Right ventricle myocardium inferior (tissue), 1 donor: ENCODE data around the gene ZNF580. TPM values are rescaled to one million over a fixed set of nuclear protein-coding genes. Genes with fewer than 3 reads are reported as not detected.
A peak's percentile ranks its signal among the peaks of the same experiment; 100 is the strongest.

Source experiments
- ATAC-seq: fragments of 200-7000 bp; cut with Tn5 transposase; one replicate; pipeline ENCODE4 v1.9.1; 2020; ENCODE audit warnings: mild to moderate bottlenecking, moderate library complexity
- DNase-seq: peaks from one replicate; pipeline ENCODE4 v3.0.0; 2021; ENCODE audit errors: missing footprints
- intact Hi-C: fragments of 100-400 bp; cut with DNase I; formaldehyde crosslinking; loops from one replicate; pipeline ENCODE4 v1.11.0; 2022
- total RNA-seq: library from RNA; stranded (reverse); fragmentation: NEBNext Ultra II Directional; extraction: Animal tissue kit (Norgen Biotek cat#: 25700); gene quantifications from one replicate; pipeline ENCODE4 v1.2.1, GENCODE V29; 2021
- donor health status: DM: no; HTN: yes; CAD: no; lungs with severe emphysema.

Gene ZNF580
- total RNA-seq, 1 donor from 2014 or later, result 13.2 TPM

DNA sequence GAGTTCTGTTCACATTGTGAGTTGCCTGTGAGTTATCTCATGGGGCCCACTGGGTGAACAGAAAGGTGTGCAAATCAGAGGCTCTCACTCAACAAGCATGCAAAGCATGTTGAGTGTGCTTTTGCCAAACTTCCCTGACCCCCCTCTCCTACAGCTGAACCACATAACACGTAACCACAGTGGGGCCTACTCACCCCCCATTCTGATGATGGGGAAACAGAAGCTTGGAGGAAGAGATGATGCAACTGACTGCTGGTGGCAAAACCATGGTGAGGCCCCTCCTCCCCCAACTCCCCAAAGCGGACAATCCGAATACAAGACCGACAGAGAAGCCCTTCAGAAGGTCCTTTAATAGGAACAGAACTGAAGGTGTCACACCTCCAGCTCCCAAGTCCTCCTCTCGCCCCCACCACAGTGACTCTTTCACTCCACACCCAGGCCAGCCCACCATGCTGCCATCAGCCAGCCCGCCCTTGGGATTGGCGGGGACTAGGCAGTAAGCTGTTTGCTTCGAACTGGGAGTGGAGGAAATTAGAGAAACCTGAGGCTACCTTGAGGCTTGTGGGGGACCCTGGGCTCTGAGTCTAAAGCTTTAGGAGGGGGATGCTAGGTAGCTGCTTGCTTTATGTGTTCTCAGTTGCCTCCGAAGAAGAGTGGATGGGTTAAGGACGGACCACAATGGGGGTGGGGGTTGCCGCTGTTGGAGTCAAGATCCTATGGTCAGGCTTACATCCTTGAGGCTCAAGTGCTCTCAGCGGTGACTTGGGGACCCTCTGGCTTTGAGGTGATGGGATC lies 20.2 kb upstream of the ZNF580 start:
- intact Hi-C loops, result loop anchor here (10.0 kb wide), 1 partner anchor 476 kb away; the partner anchor contains the start of gene TNNT1
- DNase-seq (no peak), ATAC-seq (no peak)

DNA sequence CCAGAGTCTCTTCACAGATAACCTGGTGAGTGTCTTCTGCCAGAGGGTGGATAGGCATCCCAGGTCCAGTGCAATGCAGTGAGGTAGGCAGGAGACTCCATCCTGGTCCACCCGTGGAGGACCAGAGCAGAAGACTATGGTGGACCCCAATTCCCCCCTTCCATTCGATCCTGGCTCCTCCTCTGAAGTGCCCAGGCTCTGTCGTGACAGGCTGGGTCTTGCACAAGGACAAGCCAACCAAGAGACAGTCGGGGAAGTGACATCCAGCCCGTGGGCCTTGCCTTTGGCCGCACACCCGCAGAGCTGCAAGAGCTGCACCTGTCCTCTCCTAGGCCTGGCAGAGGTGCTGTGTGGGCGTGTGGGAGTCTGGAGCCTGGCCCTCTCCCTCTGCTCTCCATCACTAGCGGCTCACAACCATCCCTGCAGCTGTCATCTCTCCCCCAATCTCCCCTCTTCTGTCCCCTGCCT lies 19.6 kb upstream of the ZNF580 start:
- DNase-seq, result no peak
- intact Hi-C loops, result loop anchor here (10.0 kb wide), 1 partner anchor 476 kb away; the partner anchor contains the start of gene TNNT1
- ATAC-seq, result no peak

DNA sequence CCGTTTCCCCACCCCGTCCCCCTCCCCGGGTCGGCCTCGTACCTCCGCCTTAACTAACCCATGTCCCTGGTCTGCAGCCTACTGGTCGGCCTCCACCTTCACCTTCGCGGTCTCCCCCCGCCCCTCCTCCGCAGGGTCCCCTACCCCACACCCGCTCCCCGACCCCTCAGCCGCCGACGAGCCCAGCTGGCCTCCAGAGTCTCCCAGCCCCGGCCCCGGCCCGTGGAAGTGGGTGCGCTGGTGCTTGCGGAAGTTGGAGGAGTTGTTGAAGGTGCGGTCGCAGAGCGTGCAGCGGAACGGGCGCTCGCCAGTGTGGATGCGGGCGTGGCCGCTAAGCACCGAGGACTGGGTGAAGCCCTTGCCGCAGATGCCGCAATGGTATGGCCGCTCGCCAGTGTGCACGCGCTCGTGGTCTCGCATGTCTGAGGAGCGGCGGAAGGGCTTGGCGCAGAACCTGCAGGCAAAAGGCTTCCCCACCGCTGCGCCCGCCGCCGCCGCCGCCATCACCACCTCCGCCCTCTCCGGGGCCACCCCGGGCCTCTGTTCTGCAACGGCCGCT lies 19.1 kb upstream of the ZNF580 start:
- no peak for ATAC-seq
- no peak for DNase-seq
- intact Hi-C loops, result loop anchor here (10.0 kb wide), 1 partner anchor 477 kb away; the partner anchor contains the start of gene TNNT1

DNA sequence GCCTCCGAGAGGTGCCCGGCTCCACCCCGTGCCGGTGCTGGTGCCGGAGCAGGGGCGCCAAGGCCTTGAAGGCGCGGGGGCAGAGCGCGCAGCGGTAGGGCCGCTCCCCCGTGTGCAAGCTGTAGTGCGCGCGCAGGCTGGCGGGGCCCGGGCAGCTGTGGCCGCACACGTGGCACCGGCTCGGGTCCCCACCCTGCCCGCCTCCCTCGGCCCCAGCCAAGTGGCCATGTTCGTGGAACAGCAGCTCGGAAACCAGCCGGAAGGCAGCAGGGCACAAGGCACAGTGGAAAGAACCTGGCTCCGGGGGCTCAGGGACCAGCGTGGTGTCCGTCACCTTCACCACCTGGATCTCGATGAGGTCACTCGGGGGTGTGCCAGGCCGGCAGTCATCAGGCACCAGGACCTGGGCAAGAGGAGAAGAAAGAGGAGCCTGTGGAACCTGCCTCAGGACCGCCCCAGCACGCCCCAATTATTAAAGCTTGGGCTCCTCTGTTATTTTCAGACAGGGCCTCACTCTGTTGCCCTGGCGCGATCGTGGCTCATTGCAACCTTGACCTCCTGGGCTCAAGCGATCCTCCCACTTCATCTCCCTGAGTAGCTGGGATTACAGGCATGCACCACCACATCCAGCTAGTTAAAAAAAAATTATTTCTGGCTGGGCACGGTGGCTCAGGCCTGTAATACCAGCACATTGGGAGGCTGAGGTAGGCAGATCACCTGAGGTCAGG lies 18.4 kb upstream of the ZNF580 start:
- intact Hi-C loops, result loop anchor here (10.0 kb wide), 1 partner anchor 478 kb away; the partner anchor contains the start of gene TNNT1
- no peak for DNase-seq

DNA sequence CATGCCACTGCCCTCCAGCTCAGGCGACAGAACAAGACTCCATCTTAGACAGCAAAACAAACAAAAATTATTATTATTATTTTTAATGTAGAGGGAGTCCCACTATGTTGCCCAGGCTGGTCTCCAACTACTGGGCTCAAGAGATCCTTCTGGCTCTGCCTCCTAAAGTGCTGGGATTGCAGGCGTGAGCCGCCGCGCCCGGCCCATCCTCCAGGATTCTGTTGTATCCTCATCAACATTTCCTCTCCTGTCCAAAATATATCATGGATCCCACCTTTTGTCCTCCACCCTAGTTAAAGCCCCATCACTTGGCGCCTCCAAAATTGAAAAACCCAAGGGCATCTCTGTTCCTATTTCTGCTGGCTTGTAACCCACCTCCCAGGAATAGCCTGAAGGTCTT lies 17.7 kb upstream of the ZNF580 start:
- no peak for ATAC-seq
- DNase-seq, result no peak
- intact Hi-C loops, result loop anchor here (10.0 kb wide), 1 partner anchor 478 kb away; the partner anchor contains the start of gene TNNT1

More for the DNA sequence above, 18.4 kb upstream of the ZNF580 start:
- no peak for ATAC-seq

DNA sequence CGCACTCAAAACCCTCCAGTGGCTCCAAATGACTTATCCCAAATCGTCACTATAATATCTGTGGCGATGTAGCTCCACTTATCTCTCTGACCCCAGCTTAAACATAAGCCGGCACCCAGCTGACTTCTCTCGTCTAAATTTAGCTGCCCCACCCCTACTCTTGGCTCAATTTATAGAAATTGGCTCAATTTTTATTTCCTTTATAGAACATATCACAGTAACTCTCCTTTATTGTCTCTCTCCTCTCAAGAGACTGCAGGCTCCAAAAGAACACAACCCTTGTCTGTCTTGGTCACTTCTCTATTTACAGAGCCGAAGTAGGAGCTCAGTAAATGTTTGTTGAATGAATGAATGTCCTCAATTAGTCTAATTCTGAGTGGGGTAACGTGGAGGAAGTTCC lies 17.2 kb upstream of the ZNF580 start:
- ATAC-seq, result no peak
- DNase-seq, result no peak
- intact Hi-C loops, result loop anchor here (10.0 kb wide), 1 partner anchor 479 kb away; the partner anchor contains the start of gene TNNT1

DNA sequence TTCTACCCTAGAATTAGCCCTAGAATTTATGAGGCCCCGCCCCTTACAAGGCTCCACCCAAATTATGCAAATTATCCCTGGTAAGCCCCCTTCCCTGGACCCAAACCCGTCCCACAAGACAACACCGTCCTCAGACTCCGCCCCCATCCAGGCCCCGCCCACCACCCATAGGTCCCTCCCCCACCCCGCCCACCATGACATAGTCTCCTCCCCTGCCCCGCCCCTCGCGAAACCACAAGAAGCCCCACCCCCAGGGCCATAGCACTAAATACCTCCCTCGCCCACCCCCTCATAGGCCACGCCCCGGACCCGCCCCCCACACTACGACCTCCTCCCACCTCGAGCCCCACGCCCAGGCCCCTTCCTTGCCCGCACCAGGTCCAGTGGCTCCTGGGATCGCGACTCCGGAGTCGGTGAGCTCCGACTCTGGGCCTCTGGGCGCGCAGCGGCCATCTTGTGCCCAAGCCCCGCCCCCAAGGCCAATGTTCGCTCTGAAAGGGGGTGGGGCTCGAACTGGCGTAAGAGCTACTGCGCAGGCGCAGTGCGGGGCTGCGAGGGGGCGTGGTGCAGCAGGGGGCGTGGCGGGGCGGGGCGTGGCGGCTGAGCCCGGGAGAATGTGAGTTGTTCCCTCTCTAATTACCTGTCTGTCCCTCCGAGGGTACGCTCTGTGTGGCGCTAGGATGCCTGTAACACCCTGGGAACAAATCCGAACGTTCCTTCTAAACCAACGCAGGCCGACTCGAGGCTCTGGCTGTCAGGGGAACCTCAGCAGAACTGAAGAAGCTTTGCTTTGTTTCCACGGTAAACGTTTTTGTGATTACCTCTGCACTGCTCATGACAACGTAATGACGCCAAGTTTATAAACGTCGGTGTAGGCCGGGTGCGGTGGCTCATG lies 16.4 kb upstream of the ZNF580 start, which contains the start of gene ZNF784:
ZNF784 (minus strand) TSS at position 458 of the 895 bp plus-strand sequence; CDS start at position 453, 5 bp downstream.
- DNase-seq (peak; percentile 98), ATAC-seq (peak; percentile 93)
- intact Hi-C loops, result loop anchor here (10.0 kb wide), 1 partner anchor 480 kb away; the partner anchor contains the start of gene TNNT1

DNA sequence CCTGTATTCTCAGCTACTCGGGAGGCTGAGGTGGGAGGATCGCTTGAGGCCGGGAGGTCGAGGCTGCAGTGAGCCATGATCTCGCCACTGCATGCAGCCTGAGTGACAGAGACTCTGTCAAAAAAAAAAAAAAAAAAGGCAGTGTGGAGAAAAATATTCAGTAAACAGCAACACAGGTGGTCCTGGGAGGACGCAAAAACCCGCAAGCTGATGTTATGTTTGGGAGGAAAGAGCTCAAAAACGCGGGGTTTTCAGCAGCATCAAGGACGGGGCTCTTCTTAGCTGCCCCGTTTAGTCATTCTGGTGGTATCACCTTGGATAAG lies 15.8 kb upstream of the ZNF580 start:
- intact Hi-C loops, result loop anchor here (10.0 kb wide), 1 partner anchor 480 kb away; the partner anchor contains the start of gene TNNT1
- ATAC-seq, result no peak
- DNase-seq, result no peak

DNA sequence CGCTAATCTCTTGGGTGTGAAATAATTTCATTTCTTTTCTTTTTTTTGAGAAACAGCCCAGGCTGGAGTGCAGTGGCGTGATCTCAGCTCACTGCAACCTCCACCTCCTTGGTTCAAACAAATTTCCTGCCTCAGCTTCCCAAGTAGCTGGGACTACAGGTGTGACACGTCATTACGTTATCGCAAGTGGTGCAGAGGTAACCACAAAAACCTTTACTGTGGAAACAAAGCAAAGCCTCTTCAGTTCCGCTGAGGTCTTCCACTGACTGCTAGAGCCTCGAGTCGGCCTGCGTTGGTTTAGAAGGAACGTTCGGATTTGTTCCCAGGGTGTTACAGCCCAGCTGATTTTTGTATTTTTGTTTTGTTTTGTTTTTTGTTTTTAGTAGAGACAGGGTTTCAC lies 14.5 kb upstream of the ZNF580 start:
- no peak for ATAC-seq
- intact Hi-C loops, result loop anchor here (10.0 kb wide), 1 partner anchor 482 kb away; the partner anchor contains the start of gene TNNT1
- no peak for DNase-seq

DNA sequence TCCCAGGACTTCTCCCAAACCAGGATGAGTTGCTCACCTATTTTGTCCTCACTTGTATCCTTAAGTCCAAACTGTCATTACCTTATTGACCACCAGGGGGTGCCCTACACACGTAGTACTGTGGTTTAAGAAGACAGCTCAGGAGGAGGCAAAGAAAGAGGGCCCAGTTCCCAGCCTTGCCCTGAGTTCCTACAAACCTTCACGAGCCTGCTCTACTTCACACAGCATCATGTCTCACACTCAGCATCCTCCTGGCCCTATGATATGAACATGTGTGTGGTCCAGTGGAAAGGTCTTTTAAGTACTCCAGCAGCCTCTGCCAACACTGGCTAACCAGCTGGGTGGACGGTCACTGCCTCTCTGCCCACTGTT lies 8.4 kb upstream of the ZNF580 start:
- peak; percentile 60 for ATAC-seq
- no peak for DNase-seq
- intact Hi-C loops, result loop anchor here (1.0 to 5.0 kb wide), 3 partner anchors 115 to 175 kb away; partner anchors contain the start of genes C19orf85 and ISOC2

DNA sequence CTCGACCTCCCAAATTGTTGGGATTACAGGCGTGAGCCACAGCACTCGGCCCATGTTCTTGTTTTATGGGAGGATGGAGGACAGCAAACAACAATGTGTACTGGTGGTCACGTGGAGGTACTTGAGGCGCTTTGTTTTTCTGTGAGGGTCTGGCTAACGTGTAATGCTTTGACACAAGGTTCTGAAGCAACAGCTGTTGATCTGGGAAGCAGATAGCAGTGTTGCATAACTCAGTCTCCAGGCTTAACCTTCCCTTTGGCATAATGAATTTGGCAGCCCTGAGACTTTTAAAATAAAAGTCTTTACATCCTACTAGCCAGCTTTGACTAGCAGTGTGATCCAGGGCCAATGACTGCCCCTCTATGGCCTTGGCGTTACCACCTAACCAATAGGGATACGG lies 6.9 kb upstream of the ZNF580 start:
- DNase-seq (no peak), ATAC-seq (no peak)
- intact Hi-C loops, result loop anchor here (5.0 kb wide), 2 partner anchors 172 to 173 kb away; partner anchors contain the start of genes C19orf85 and ISOC2

DNA sequence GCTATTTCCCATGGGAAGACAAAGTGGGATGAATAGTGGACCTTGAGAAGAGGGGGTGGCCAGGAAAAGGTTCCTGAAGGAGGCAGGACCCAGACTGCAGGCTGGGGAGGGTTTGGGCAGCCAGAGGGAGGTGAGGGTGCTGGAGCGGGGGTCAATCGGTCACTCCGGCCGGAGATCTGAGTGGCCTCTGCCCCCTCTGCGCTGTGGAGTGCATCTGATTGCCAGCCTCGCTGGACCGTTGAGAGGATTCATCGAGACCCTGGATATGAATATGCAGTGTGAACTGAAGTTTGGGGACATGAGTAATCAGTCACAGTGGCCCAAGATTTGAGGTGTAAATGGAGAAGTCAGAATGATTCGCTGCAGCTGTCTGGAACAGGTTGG lies 5.5 kb upstream of the ZNF580 start:
- ATAC-seq, result no peak
- intact Hi-C loops, result no loop called here

DNA sequence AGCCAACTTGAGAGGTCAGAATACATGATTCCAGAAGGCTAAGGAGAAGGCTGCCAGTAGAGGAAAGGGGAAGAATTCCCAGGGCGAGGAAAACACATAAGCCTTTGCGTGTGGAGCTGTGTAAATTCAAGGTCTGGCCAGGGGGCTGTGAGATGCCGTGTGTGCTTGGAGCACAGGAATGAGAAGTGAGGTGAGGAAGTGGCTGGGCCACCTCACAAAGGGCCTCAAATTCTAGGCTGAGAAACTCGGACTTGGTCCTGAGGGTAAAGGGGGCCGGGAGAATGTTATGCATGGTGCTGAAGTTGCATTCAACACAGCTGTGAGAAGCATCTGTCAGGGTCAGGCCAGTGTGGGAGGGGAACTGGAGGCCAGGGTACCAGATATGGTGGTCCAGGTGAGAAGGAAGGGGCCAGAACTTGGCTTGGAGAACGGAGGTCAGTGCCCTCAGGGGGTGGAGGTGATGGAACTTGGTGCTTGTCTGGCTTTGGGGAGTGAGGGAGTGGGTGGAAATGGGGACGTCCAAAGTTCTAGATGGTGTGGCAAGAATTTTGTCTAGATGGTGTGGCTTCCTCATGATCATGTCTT lies 4.9 kb upstream of the ZNF580 start:
- intact Hi-C loops, result no loop called here
- ATAC-seq (no peak), DNase-seq (no peak)

More for the DNA sequence above, 5.5 kb upstream of the ZNF580 start:
- DNase-seq, result no peak

DNA sequence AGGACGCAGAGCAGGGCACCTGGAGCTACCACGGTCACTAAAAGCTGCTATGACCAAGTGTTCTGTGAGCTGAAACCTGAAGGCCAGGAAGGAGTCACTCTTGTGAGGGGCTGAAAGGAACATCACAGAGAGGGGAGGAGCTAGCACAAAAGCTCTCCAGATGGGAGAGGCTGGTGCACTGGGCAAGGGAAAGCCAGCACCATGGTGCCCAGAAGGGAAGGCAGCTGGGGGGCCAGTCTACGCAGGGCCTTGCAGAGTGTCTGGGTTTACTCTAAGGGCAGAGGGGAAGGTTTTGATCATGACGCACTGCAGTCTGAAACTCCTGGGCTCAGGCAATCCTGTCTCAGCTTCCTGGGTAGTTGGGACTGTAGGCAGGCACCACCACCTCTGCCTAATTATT lies 4.1 kb upstream of the ZNF580 start:
- intact Hi-C loops, result no loop called here
- DNase-seq (no peak), ATAC-seq (no peak)

DNA sequence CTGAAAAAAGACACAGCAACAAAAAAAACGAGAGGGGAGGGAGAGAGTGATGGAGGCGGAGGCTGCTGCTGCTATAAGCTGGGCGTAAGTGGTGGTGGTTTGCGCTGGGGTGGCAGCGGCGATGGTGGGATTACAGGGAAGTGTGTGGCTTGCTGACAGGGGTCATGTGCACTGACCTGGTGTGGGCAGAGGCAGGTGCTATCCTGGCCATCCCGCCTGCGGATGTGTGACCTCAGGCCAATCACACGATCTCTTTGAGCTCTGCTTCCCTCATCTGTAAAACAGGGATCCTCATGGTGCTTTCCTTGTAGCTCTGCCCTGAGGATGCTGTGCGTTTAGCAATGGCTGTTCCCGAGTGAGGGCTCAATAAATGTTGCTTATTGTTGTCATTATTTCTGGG lies 3.3 kb upstream of the ZNF580 start:
- intact Hi-C loops, result no loop called here
- ATAC-seq (no peak), DNase-seq (no peak)

DNA sequence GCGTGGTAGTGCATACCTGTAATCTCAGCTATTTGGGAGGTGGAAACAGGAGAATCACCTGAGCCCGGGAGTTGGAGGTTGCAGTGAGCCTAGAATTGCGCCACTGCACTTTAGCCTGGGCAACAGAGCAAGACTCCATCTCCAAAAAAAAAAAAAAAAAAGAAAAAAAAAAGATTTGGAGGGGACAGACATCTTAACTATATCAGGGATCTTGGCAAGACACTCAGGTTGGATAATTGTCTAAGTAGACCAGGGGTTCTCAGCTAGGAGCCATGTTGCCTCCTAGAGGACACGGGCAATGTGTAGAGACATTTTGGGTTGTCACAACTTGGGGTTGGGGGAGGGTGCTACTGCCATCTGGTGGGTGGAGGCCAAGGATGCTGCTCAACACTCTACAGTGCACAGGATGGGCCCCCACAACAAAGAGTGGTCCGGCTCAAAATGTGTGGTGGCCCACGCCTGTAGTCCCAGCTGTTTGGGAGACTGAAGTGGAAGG lies 1.9 kb upstream of the ZNF580 start:
- DNase-seq (no peak), ATAC-seq (no peak)
- intact Hi-C loops, result no loop called here

DNA sequence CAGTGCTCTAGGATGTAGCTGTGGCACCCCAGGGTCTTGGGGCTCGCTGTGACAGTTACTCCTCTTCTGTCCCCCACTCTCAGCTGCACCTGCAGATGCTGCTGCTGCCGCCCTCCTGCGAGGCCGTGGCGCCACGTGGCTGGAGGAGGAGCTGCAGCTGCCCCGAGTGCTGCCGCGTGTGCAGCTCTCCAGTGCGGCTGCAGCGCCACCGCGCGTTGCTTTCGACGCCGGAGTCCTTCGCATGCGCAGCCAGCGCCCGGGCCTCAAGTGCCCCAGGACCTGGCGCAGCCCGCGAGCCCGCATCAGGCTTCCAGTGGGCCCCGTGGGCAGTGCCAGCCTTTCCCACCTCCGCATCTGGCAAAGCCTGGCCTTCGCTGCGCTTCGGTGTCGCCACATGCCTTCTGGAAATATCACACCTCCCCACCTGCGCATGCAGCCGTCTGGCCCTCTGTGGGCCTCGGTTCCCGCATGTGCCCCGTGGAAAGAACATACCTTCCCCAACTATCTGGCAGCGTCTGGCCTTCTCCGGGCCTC lies 692 bp upstream of the ZNF580 start:
- DNase-seq (no peak), ATAC-seq (peak; percentile 21)
- intact Hi-C loops, result no loop called here
